Stimulated activated CD8-positive, alpha-beta memory T cell treated with anti-CD3 and anti-CD28 coated beads, Interleukin-2, amount 100 ng/mL, for 48 hours (primary cell): ENCODE measurements around the gene FSTL1.

Source experiments
- DNase-seq, 2 donors: peaks; one replicate each; pipeline ENCODE4 v3.0.0-alpha.2; 2020; ENCODE audit warnings: low read depth in 2 of 2

FSTL1 gene

DNA sequence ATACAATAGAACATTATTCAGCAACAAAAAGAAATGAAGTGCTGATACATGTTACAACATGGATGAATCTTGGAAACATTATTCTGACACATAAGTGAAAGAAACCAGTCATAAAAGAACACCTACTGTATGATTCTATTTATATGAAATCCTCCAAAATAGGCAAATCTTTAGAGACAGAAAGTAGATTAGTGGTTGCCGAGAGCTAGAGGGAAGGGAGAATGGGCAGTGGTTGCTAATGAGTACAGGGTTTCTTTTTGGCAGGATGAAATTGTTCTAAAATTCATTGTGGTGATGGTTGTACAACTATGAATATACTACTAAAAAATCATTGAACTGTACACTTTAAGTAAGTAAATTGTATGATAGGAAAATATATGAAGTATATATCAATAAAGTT, 95.3 kb downstream of the FSTL1 start:
- no peak for DNase-seq

DNA sequence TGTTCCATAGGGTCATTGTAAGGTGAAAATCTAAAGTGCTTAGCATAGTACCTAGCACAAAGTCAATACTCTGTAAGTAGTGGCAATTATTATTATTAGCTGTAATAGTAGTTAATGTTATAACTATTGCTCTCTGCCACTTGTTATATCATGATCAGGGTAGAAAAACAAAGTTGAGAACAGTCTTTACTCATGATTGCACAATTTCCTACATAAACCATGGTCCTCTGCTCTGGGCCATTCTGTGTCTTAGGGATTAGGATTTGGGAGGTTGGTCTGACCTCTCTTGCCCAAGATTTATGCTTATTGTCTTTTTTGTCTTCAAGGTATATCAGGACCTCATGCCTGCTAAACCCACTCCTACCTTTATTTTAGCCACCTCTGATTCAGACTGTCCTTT, 97.3 kb downstream of the FSTL1 start:
- DNase-seq, result no peak

DNA sequence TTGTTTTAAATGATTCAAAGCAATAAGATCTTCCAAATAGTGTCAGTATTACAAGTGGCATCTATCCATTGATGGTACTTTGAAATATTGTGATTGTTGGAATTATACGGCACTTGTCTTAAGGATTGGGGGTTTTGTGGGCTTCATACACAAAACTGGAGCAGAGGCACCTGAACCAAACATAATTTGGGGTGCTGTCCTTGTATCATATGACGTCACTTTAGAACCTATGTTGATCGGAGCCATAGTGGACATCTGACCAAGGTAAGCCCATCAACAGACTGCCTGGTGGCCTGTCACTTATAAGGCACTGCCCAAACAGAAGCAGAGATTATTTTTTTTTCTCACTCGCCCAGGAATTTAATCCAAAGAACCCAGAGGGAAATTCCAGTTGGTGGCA, 98.8 kb downstream of the FSTL1 start:
- no peak for DNase-seq

DNA sequence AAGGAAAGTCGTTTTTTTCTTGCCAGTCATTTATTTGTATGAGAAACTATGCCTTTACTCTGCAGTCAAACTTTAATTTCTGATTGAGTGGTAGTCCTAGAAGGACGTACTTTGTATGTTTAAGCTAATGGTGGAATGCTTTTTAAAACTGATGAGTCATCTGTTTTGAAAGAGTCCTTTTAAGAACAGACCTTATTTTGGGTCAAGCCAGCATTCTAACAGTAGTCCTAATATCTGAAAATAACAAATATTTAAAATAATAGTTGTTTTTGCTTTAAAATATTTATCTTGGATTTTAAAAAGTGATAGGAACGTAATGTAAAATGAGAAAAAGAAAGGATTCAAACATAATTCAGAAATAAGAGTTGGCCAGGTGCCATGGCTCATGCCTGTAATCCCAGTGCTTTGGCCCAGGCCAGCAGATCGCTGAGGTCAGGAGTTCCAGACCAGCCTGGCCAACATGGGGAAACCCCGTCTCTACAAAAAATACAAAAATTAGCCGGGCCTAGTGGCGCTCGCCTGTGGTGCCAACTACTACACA, 100.3 kb downstream of the FSTL1 start:
- no peak for DNase-seq

DNA sequence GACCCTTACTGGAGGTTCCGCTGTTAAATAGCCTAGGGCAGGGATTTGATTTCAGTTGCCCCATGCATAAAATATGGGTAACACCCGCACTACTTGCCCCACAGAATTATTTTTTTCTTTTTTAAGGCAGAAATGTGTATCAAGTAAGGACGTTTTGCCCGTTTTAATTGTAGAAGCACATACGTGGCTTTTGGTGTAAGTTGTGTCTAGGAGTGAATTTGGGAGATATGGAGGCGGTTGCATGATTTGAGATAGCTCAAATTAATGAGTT, 101.0 kb downstream of the FSTL1 start:
- no peak for DNase-seq

DNA sequence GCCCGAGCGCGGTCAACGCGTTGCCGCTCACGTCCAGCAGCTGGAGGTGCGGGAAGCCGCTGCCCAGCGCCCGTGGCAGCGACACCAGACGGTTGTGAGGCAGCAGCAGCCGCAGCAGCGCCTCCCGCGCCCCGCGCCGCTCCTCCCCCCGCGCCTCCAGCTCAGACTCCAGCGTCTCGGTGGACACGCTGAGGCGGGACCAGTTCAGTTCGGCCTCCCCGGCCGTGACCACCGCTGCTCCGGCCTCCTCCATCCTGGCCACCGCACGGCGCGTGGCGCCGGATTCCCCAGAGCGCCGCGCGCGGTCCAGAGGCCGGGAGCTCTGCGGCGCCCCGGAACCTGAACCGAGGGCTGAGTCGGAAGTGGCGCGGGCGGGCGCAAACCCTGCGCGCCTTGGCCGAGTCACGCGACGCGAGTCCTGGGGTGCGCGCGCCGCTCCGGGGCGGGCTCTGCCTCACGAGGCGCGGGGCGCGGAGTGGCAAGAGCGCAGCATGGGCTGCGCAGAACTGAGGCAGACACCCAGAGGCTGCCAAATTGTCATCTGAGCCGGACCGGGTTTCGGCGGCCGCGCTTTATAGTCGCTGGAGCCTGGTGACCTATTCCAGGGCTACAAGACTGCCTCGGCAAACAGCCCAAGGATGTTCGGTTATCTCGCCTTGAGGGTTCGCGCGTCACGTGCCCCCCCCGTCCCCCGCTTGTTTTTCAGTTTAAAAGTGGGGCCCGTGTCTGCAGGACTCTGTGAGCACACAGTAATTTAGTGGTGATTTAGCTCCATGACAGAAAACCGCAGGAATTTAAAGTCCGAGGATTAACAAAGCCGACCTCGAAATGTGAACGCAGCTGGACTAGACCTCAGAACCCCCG, 101.6 kb downstream of the FSTL1 start, which contains the start of gene LRRC58:
Gene LRRC58 (minus strand): TSS at position 364 of the 864 bp plus-strand sequence. CDS start 111 bp downstream, at position 253.
- peak; percentile 80 to 81 for DNase-seq

DNA sequence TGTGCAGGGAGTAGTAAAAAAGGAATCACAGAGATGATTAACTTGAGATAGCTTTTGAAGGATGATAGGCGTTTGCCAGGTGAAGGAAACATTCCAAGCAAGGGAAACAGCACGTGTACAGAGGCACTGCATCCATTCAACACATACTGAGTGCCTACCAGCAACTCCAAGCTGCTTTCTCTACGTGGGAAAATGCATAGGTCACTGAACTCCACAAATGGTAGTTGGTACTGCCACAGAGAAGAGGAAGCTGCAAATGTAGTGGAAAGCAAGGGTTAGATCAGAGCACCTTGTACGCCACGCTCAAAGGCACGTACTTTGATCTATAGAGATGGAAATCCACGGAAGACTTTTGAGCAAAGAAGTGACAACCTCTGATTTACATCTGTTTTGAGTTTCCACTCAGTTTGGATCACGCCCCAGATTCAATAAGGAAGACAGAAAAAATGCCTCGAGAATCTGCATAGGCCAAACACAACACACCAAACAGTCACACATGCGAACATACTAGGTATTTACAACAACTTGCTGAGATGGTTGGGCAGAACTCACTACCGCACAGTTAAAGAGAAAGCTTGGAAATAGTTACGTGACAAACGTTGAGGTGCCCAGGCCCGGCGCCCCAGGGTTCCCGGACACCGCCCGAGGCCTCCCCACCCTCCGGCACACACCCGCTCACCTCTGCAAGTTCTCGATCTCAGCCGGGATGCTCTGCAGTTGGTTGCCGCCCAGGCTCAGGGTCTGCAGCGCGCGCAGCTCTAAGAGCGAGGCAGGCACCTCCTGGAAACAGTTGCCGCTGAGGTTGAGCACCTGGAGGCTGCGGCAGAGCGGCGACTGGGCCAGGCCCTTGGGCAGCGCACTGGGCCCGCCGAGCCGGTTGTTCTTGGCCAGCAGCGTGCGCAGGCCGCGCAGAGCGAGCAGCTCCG, 102.5 kb downstream of the FSTL1 start:
- peak; percentile 14 to 33 for DNase-seq

DNA sequence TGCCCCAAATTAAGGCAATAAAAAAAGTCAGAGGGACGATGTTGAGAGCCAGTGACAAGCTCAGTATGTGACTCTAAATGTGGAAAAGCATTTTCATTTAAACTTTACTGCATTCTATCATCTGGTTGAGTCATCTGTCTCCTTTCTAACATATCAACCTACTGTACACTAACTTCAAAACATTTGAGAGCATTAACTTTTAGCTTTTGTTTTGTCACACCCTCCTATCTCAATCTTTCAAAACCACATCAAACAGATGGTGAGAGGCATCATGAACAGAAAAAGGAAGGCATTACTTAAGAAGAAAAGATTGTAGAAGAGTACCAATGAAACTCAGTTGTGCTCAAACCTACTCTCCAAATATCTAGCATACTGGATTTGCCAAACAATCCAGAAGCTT, 106.4 kb downstream of the FSTL1 start:
- no peak for DNase-seq
